ENCODE results near the gene MARCO. TPM values are rescaled to one million over a fixed set of nuclear protein-coding genes. Genes with fewer than 3 reads are reported as not detected.

MARCO gene
- total and polyA plus RNA-seq, 2 donors (not counting 3 experiments of a cell fraction or from before 2014, with no cell fraction given), result not detected

DNA sequence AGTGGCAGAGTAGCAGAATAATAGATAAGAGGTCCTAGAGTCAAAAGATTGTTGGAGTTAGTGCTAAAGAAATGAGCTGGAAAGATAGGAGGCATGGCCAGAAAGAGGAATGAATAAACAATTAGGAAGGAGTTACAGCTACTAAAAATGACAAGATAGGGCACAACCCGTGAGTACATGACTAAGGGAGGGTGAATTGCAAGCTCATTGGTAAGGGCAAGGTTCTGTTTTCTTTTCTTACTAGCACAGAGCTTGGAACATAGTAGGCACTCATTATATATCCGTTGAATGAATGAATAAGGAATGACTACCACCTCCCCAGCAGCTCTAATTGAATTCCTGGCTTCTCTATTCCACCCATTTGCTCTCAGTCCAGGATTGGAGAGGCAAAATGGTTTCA is 5.7 kb upstream of the MARCO start:
- no peak for DNase-seq (ENCODE audit: low read depth, low spot score)
- H3K4me3 ChIP-seq (replicated peaks in 1 of 3; ENCODE audit: insufficient read depth in 1 of 3, low read depth in 1 of 3, low read length in 3 of 3), result no peak overlapping the region
- no TSS peak for BruUV-seq (replicated peaks)
- no peak overlapping the region for H3K27ac ChIP-seq (ENCODE audit: insufficient read depth, low read depth, low read length)
- H3K9me1 ChIP-seq (replicated peaks; ENCODE audit: control insufficient read depth, extremely low read depth, insufficient read depth, low read length), result no peaks in the 10 kb centered on the region
- no peaks in the 10 kb centered on the region for H3K27me3 ChIP-seq (ENCODE audit: control insufficient read depth in 2 of 2, insufficient read depth in 2 of 2, low read length in 2 of 2)
- no peak overlapping the region for H2AFZ ChIP-seq (ENCODE audit: low read depth, low read length)
- H3K79me2 ChIP-seq (ENCODE audit: control insufficient read depth, insufficient read depth, low read length), result no peaks in the 10 kb centered on the region
- FAIRE-seq, result no peak
- H3K4me1 ChIP-seq (ENCODE audit: control insufficient read depth, extremely low read depth, insufficient read depth, low read length), result no peaks in the 10 kb centered on the region
- POLR2A ChIA-PET, result no interaction called here
- dilution Hi-C loops (cut with MboI; ENCODE audit: extremely low pct_ligation_motif_present, low sequenced_read_pairs), result no loop called here
- no peaks in the 10 kb centered on the region for H4K20me1 ChIP-seq (replicated peaks; ENCODE audit: control insufficient read depth, extremely low read depth, insufficient read depth, low read length)
- H3K9ac ChIP-seq (replicated peaks; ENCODE audit: extremely low read depth, insufficient read depth, low read length), result no peak overlapping the region
- TF ChIP-seq GATA2 (IDR thresholded peaks at IDR 0.05; ENCODE audit: insufficient read depth, insufficient read length, low read depth, low read length), result no peak
- no peak for TF ChIP-seq FOS (IDR thresholded peaks at IDR 0.05; ENCODE audit: borderline replicate concordance, insufficient read depth, low read length)
- TF ChIP-seq MYC (IDR thresholded peaks at IDR 0.05; ENCODE audit: low read depth, low read length), result no peak
- no peak for TF ChIP-seq POLR2A (IDR thresholded peaks at IDR 0.05; ENCODE audit: low read depth, low read length)
- no peak for TF ChIP-seq EZH2 (IDR thresholded peaks at IDR 0.05; ENCODE audit: borderline replicate concordance, low read depth, low read length, severe bottlenecking)
- TF ChIP-seq JUN (IDR thresholded peaks at IDR 0.05; ENCODE audit: borderline replicate concordance, insufficient read depth, insufficient read length, low read depth), result no peak
- TF ChIP-seq, protein P1, sequence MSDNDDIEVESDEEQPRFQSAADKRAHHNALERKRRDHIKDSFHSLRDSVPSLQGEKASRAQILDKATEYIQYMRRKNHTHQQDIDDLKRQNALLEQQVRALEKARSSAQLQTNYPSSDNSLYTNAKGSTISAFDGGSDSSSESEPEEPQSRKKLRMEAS (IDR thresholded peaks at IDR 0.05; ENCODE audit: insufficient read depth, insufficient read length), result no peak
- no peak for TF ChIP-seq POLR2AphosphoS5 (IDR thresholded peaks at IDR 0.05; ENCODE audit: insufficient read depth, low read depth, low read length)
- TF ChIP-seq, protein P2, sequence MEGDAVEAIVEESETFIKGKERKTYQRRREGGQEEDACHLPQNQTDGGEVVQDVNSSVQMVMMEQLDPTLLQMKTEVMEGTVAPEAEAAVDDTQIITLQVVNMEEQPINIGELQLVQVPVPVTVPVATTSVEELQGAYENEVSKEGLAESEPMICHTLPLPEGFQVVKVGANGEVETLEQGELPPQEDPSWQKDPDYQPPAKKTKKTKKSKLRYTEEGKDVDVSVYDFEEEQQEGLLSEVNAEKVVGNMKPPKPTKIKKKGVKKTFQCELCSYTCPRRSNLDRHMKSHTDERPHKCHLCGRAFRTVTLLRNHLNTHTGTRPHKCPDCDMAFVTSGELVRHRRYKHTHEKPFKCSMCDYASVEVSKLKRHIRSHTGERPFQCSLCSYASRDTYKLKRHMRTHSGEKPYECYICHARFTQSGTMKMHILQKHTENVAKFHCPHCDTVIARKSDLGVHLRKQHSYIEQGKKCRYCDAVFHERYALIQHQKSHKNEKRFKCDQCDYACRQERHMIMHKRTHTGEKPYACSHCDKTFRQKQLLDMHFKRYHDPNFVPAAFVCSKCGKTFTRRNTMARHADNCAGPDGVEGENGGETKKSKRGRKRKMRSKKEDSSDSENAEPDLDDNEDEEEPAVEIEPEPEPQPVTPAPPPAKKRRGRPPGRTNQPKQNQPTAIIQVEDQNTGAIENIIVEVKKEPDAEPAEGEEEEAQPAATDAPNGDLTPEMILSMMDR (IDR thresholded peaks at IDR 0.05; ENCODE audit: extremely low read depth in 1 of 2, insufficient read depth in 1 of 2, low read depth in 1 of 2, low read length in 2 of 2), result no peak
- CTCF ChIA-PET, result no interaction called here
- intact Hi-C loops (cut with micrococcal nuclease), result no loop called here
- H3K9me3 ChIP-seq (replicated peaks; ENCODE audit: control insufficient read depth, insufficient read depth, low read length), result no peaks in the 10 kb centered on the region
- no peak overlapping the region for H3K4me2 ChIP-seq (ENCODE audit: insufficient read depth, low read length)
- H3K36me3 ChIP-seq (ENCODE audit: control insufficient read depth in 2 of 2, extremely low read depth in 1 of 2, insufficient read depth in 2 of 2, low read length in 2 of 2), result no peaks in the 10 kb centered on the region
